Stimulated activated CD8-positive, alpha-beta memory T cell treated with anti-CD3 and anti-CD28 coated beads, Interleukin-12 subunit alpha, Interleukin-12 subunit beta, amount 100 ng/mL, for 24 hours (primary cell): ENCODE results near the gene NDUFS8.

Source experiments
- DNase-seq: peaks from one replicate; pipeline ENCODE4 v3.0.0-alpha.2; 2020; ENCODE audit errors: extremely low read depth

The NDUFS8 gene

GRCh38 chr11:68036141-68036716 is 5.7 kb downstream of the NDUFS8 start:
- DNase-seq: no peak

GRCh38 chr11:68036717-68037239 is 6.3 kb downstream of the NDUFS8 start:
- no peak for DNase-seq

DNA sequence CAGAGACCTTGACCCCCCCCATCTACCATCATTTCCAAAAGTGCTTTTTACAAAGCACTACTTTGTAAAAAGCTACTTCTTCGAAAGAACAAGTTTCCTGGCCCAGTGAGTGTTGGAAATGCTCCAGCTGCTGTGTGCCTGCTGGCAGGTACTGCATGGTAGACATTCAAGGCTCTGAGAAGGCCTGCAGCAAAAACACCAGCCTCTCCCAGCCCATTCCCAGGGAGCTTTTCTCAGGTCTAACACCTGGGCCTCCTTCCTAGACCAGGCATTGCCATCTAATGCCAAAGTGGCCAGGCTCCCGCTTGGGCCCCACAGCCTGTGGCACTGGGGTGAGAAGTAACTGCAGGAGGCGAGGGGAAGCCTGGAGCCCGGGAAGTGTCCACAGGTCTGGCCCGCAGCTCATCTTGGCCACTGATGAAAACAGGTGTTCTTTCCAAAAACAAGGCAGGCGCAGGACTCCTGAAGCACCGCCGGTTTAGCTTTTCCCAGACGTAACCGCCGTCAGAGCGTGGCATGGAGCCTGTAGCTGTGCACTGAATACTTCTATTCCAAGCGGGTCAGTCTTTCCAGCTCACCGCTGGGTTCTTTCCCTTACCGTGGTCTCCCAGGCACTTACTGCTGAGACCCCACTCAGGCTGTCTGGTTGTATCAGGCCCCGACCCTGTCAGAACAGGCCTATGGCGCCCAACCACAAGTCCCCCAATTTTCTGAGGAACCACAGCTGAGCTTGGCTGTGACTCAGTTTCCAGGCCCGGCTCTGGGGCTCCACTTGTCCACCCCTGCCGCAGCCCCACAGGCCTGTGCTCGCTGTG is 7.1 kb downstream of the NDUFS8 start:
- no peak for DNase-seq

GRCh38 chr11:68038226-68038717 is 7.8 kb downstream of the NDUFS8 start:
- no peak for DNase-seq

DNA sequence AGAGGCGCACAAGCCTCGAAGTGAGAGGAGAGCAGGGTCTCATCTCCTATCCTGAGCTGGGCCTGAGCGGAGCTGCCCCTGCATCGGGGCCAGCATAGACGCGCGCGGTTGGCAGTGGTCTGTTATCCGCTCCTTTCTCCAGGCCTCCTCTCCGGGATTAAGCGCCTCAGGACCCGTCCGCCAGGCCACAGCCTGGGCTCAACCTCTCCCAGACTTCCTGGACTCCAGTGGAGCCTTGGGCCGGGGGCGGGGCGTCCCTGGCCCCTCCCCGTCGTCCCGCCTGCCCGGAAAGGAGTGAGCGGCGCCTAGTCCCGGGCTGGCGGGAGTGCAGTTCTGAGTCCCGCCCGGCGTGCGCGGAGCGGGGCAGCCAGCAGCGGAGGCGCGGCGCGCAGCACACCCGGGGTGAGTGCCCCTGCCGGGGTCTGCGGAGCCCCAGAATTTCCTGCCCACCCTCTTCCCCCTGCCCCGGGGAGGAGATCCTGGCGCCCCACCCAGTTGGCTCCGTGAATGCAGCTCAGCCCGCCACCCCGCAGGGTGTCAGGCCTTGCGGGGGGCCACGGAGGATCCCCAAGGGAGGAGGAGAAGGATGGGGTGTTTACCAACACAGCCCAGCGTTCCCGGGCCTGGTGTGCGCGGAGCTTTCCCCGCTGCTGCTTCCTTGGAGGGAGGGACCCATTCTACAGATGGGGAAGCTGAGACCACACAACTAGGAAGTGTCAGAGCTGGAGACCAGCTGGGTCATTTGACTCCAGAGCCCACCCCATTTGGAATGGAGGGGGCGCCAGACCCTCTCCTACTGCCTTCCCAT is 8.4 kb downstream of the NDUFS8 start, which contains the start of gene TCIRG1:
TSS of gene TCIRG1 (plus strand) at position 308 of the 808 bp plus-strand sequence. CDS start 2,247 bp downstream, outside the sequence.
- DNase-seq: peak; percentile 32

DNA sequence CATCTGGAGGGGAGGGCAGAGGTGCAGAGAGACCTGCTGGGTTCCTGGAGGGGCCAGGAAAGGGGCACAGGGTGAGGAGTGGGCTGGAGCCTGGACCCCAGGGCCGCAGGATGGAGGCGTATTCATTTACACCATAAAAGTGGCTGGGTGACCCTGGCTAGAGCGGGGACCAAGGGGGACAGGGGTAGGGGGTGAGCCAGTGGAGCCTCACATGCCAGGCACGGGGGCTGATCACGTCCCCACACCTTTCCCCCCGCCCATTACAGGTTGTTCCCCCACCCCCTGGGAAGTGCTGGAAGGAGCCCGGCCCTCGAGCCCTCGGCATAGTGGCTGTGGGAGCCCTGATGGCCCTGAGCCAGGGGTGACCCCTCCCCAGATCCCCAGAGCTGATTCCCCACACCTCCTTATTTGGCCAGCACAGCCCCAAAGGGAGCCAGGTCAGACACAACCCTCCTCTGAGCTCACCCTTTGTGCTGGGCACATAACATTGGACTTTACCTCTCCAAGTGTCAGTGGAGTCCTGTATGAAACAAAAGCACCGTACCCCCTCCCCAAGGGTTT is 9.1 kb downstream of the NDUFS8 start:
- no peak for DNase-seq

DNA sequence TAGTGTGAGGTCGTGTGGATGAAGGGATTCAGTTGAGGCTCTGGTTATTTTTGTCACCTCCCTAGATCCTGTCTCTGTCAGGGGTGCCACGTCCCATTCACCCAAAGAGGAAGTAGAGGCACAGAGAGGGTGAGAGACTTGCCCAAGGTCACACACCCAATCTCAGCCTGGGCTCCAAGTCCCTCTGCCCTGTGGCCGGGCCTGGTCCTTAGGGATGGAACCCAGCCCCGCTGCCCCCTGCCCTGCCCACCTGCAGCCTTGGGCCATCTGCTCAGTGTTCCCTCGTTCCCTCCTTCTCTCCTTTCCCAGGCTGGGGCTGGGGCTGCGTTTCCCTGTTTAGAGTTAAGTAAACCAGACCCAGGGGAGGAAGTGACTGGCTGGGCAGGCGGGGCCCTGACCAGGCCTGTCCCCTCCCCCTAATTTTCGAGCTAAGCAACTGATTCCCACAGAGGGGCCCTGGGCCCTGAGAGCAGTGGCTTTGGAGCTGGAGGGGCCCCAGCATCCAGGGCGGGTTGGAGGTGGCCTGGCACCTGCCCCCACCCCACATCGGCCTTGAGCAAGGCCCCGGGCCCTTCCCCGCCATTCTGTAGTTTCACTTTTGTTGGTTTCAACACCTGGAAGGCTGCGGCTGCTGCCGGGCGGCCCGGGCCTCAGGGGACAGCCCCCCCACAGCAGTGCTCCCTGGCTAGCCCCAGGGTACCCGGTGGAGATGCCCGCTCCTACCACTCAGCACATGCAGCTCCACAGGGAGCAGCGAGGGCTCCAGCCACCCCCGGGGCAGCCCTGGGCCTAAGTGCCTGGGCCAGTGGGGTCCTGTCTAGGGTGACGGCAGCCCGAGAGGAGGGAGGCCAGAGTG is 9.8 kb downstream of the NDUFS8 start:
- DNase-seq: no peak

DNA sequence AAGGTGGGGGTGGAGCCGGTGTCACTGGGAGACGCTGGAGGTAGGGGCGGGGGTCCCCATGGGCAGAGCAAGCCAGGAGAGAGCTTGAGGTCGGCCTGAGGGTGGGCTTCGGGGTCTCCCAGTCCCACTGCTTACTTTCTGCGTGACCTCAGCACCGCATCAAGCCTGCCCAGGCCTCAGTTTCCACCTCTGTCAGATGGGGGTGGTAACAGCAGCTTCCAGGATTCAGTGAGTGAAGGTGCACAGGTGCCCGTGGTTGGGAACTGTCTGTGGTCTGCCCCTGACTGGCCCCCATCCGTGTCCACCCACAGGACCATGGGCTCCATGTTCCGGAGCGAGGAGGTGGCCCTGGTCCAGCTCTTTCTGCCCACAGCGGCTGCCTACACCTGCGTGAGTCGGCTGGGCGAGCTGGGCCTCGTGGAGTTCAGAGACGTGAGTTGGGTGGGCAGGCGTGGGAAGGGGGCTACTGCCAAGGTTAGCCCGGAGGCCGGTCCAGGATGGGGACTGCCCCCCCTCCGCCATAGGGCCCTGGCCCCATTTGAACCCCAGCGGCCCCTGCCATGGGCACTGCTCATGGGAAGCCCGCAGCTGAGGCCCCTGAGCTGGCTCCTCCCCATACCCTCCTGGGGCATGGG is 10.6 kb downstream of the NDUFS8 start:
- no peak for DNase-seq

DNA sequence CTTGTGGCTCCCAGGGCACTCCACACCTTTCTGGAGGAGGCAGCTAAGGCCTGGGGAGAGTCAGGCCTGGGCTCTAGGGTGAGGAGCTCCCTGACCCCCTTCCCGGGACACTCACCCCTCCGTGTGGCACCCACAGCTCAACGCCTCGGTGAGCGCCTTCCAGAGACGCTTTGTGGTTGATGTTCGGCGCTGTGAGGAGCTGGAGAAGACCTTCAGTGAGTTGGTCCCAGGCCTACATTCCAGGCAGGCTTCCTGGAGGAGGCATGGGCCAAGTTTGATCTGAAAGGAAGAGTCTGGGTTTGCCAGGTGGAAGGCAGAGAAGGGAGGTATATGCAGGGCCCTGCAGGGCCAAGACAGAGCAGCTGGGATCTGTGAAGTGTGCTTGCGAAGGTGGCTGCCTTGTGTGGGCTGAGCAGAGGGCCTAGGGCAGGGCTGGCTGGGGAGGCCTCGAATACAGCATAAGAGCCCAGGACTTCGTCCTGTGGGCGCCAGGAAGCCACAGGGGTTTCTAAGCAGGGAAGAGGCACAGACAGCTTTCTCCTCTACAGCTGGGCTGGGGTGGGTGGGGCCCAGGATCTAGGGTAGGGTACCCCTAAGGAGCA is 11.2 kb downstream of the NDUFS8 start:
- no peak for DNase-seq

GRCh38 chr11:68042219-68043028 is 11.9 kb downstream of the NDUFS8 start:
- DNase-seq: no peak

DNA sequence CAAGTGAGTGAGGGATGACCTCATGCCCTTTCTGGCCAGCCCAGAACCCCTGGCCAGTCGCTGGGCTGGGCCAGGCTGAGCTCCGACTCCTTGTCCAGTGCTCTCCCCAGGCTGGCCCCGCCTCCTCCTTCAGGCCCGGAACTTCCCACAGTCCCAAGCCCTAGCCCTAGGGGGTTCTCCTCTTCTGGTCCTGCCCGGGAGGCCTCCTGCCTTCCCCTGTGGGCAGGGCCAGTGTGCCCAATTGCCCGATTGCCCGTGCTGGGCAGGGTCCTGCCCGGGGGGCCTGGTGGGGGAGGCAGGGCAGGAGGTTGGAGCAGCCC is 12.5 kb downstream of the NDUFS8 start:
- DNase-seq: no peak

- no peak for DNase-seq
Measured at GRCh38 chr11:68043349-68044144, 13.1 kb downstream of the NDUFS8 start.

GRCh38 chr11:68044145-68044813 is 13.8 kb downstream of the NDUFS8 start:
- no peak for DNase-seq

- no peak for DNase-seq
Measured at GRCh38 chr11:68044898-68045351, 14.4 kb downstream of the NDUFS8 start.

DNA sequence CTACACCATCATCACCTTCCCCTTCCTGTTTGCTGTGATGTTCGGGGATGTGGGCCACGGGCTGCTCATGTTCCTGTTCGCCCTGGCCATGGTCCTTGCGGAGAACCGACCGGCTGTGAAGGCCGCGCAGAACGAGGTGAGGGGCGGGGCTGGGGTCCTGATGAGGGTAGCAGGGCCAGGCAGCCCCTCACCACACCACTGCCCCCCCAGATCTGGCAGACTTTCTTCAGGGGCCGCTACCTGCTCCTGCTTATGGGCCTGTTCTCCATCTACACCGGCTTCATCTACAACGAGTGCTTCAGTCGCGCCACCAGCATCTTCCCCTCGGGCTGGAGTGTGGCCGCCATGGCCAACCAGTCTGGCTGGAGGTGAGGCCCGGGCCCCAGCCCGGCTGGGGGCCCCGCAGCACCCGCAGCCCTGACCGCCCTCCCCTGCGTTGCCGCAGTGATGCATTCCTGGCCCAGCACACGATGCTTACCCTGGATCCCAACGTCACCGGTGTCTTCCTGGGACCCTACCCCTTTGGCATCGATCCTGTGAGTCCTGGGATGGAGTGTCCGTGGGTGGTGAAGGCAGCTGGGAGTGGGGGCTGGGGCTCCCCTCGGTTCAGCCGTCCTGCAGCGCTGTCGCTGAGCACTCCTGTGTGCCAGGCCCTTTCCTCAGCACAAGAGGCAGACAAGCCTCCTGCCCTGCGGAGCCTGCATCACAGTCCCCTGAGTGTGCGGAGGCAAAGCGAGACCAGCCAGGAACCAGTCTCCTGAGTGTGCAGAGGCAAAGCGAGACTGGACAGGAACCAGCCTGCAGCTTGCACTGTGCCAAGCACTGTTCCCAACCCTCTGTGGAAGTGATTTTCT is 17.2 kb downstream of the NDUFS8 start:
- no peak for DNase-seq

DNA sequence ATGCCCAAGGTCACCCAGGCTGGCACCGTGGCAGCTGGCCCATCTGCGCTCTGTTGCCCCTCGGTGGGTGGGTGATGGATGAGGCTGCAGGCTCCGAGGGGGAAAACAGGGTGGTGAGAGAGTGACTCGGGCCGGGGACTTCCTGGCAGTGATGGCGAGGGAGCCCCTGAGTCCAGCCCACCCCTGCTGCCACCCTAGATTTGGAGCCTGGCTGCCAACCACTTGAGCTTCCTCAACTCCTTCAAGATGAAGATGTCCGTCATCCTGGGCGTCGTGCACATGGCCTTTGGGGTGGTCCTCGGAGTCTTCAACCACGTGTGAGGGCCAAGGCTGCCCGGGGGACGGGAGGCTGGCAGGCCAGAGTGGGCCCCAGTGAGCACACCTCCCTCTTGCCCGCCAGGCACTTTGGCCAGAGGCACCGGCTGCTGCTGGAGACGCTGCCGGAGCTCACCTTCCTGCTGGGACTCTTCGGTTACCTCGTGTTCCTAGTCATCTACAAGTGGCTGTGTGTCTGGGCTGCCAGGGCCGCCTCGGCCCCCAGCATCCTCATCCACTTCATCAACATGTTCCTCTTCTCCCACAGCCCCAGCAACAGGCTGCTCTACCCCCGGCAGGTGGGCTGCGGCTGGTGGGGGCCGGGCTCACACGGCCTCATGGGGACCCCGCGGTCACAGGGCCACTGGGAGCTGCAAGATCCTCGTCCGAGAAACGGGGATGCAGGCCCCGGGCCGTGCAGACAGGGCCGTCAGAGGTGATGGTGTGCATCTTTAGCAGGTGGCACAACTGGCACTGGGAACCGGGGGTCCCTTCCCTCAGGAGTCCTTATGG is 18.4 kb downstream of the NDUFS8 start:
- DNase-seq: no peak
